ENCODE results near the gene GLTP.
"Not testable (repeated sequence)": the region's sequence is repeated elsewhere in the genome, so short reads cannot be mapped to it uniquely, and the experiment has no call there.

Gene GLTP, protein sequence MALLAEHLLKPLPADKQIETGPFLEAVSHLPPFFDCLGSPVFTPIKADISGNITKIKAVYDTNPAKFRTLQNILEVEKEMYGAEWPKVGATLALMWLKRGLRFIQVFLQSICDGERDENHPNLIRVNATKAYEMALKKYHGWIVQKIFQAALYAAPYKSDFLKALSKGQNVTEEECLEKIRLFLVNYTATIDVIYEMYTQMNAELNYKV
- total RNA-seq = 57.2 to 57.8 reads per million in 2 donors

DNA sequence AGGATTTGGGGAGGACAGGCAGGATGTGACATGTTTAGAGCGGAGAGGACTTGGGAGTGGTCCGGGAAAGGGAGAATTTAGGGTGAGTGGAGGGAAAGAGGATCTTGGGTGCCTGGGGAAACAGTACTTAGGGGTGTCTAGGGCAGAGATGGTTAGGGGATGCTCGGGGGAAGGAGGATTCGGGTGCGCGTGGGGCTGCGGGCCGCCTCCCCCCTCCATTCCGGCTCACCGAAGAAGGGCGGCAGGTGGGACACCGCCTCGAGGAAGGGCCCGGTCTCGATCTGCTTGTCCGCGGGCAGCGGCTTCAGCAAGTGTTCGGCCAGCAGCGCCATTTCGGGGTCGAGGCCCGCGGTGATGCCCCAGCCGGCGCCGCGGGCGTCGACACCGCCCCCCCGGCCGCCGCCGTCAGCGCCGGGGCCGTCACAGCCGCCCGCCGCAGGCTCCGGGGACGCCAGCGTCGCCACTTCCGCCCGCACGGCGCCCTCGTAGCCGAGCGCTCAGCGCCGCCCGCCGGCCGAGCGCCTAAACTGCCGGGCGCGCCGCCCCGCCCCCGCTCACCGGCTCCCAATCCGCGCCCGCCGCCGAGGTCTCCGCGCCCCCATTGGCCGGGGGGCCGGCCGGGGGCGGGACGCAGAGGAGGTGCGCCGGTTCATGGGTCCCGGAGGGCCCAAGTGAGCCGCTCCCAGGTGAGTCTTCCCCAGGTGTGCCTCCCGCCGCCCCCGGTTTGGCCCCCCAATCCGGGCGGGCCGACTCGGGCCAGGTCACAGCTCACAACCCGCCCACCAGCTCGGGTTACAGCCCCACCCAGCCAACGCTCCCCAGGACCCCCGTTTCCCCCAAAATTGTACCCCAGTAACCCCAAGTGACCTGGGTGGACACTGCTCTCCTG, at the start of gene GLTP:
Gene GLTP (minus strand): TSS at position 499 of the 889 bp plus-strand sequence. CDS start 167 bp downstream, at position 332.
- DNase-seq = peak; percentile 85

DNA sequence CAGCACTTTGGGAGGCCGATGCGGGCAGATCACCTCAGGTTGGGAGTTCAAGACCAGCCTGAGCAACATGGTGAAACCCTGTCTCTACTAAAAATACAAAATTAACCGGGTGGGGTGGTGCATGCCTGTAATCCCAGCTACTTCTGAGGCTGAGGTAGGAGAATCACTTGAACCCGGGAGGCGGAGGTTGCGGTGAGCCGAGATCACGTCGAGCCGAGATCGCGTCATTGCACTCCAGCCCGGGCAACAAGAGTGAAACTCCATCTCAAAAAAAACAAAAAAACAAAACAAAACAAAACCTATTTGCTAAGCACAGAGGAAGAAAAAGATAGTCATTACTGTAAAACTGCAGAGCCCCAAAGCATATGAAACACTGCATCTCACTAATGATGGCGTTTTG, 49.0 kb upstream of the GLTP start:
- not testable (repeated sequence) for DNase-seq

DNA sequence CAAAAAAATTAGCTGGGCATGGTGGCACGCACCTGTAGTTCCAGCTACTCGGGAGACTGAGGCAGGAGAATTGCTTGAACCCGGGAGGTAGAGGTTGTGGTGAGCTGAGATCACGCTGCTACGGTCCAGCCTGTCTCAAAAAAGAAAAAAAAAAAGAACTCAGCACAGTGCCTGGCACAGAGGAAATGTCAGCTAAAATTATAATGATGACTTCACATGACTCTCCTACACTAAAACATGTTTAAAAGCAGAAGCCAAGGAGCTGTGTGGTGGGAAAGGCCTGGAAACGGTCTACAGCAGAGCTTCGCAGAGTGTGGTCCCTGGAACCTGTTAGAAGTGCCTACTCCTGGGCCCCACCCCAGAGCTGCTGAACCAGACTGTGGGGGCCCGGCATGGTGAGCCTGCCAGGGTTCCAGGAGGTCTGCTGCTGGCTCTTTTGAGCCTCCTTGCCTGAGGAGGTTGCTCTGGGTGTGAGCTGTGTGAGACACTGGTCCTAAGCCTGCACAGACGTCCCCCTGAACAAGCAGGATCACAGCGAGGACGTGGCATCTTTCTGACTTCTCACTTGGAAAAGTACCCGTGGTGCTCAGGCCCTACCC, 47.8 kb upstream of the GLTP start:
- no peak for DNase-seq

DNA sequence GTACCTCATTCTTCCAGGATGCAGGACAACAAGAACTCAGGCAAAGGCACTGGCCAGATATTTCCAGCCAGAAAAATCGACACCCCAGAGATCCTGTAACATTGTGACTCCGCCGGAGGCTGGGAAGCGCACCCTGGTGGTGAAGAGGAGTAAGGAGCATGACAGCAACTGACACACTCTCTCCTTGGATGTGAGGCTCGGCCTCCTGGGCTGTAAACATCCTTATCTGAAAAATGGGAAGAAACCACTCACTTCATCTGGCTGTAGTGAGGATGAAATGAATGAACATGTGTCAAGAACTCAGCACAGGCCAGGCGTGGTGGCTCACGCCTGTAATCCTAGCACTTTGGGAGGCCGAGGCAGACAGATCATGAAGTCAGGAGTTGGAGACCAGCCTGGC, 47.3 kb upstream of the GLTP start:
- DNase-seq = peak; percentile 25

DNA sequence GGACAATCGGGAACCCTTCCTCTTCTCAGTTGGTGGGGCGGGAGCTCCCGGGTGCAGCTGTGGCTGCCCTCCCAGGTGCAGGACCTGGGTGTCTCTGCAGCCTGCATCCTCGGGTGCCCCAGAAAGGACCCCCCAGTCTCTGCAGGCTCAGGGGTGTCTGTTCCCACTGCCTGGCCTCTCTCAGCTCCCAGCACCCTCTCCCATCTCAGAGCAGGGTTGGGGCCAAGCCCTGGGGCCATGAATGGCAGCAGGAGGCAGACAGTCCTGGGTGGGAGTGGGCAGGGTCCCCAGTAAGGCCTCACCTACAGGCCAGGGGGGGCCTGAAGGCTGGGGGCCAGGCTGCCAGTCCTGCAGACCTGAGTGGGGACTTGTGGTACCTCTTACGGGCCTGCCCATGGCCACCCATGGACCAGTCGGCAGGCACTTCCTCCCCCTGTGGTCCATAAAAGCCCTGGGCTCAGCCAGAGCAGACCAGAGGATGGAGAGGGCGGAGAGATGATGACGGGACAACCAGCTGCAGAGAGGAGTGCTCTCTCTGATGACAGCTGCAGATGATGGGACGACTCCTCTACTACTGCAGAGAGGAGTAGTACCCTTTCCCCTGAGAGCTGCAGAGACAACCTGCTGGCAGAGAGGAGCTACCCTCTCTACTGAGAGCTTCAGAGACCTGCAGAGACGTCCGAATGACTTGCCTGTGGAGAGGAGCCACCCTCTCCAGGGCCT, 46.3 kb upstream of the GLTP start:
- no peak for DNase-seq

DNA sequence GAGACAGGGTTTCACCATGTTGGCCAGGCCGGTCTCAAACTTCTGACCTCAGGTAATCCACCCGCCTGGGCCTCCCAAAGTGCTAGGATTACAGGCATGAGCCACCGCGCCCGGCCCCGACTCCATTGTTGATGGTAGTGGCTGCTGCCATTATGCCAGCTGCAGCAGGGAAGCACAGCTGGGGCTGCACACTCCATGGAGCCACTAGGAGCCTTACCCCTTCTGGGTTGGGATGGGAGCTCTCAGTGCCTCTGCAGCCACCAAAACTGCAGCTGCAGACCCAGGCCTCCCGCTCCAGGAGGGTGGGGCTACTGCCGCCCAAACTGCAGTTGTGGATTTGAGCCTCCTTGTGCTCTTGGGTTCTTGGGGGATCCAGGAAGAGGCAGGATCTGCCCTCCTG, 45.7 kb upstream of the GLTP start:
- DNase-seq = no peak

DNA sequence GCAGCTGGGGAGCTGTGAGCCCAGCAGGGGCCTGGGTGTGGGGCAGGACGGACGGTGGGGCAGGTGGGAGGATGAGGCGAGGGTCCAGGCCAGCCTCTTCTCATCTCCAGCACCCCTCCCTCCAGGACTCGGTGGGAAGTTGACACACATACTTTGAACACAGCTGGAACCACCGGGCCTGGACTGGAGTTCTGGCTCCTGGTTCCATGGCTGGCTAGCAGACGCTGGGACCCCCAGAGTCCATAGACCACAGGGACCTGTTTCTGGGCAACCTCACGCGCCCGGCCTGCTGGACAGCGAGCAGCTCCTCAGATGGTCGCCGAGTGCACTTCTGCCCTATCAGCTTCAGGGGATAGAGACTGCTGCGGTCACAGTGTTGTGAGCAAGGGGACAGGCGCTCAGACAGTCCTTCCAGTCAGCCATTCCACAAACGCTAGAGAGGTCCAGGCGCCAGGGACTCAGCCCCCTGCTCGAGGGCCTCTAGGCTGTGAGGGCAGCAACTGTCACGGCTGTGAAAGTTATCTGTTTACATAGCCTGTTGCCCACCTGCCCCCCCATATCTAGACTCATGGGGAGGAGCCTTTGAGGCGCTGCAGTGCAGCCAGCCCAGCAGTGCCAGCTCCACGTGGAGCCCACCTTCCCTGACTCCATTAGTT, 45.0 kb upstream of the GLTP start:
- no peak for DNase-seq

DNA sequence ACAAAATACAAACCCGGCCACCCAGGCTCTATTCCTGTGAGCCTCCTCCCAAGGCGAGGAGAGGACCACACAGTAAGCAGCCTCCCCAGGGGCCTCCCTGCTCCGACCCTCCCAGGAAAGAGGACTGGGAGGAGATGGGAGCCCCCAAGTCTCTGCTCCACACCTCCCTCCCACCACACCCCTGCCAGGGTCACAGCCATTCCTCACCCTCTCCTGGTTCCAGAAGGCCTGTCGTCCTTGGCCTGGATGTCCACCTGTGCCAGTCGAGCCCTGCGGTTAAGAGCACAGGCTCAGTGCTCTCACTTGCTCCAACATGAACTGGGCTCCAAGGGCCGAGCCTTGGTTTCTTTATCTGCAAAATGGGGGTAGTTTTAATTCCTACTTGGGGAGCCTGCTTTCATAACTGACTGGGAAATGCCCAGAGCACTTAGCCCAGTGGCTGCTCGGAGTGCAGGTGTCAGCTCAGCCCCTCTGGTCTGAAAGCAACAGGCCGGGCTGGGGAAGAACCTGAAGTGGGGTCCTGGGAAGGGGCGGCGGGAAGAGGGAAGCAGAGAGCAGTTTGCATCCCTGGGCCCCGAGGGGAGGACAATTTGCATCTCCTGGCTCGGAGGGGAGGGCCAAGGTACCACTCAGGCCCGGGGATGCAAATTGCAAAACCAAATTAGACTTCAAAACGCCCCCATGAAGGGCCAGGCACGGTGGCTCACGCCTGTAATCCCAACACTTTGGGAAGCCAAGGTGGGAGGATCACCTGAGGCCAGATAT, 43.3 kb upstream of the GLTP start:
- DNase-seq = no peak

DNA sequence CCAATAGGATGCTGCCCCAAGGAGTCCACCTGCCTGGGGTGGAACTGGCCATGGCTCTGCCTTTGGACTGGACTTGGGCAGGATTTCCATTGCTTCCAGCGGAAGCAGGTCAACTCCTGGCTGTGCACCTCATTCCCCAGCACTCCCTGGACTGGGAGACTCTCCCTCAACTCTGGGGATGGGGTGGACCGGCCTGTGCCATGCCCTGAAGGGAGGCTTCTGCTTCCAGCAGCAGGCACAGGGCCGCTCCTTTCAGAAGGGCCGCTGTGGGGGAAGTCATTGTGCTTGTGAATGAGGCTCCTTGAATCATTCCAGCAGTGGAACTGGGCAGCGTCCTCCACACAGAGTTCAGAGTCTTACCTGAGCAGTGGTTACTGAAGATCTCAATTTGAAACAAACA, 42.7 kb upstream of the GLTP start:
- no peak for DNase-seq

DNA sequence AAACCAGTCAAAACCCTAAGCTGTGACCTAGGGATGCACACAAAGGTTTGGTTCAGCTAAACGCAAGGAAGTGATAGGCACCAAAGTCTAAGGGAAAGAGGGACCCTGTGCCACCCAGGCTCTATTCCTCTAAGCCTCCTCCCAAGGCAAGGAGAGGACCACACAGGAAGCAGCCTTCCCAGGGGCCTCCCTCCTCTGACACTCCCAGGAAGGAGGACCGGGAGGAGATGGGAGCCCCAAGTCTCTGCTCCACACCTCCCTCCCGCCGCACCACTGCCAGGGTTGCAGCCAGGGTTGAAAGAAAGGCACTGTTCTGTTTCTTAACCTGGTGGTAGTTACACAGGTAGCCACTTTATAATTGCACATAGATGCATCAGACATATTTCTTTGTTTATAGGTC, 41.6 kb upstream of the GLTP start:
- DNase-seq = no peak

DNA sequence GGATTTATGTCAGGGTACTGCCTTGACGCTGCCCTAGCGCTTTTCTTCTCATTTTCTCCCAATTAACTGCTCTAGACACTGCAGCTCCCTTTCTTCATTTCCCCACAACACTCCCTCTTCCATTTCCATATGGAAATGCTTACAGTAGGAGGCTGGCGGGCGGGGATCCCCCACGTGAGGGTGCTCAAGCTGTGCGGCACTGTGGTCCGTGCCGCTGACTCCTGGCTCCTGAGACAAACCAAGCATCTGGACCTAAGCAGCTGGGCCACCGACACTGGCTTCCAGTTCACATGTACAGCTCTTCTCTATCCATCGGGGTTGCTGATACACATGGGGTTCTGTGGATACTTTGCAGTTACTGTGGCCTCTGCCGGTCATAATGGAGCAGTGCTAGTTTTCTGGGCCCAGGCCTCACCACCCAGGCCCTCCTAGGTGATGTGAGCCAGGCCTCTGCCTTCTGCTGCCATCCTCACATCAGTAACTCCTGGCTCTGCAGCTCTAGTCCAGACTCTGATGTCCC, 40.0 kb upstream of the GLTP start:
- DNase-seq = no peak

DNA sequence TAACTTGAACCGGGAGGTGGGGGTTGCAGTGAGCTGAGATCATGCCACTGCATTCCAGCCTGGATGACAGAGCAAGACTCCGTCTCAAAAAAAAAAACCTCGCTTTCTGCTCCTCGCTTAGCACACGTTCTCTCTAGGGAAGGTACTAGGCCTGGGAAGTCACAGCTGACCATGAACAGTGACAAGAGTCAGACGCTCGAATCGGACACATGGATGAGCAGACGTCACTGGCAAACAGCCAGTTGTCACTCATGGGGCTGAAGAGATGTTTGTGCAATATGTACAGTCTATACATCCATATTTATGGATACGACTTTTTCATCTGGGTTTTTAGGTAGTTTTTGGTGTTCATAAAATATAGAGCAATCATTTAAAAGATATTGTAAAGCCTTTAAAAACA, 39.1 kb upstream of the GLTP start:
- DNase-seq = no peak

DNA sequence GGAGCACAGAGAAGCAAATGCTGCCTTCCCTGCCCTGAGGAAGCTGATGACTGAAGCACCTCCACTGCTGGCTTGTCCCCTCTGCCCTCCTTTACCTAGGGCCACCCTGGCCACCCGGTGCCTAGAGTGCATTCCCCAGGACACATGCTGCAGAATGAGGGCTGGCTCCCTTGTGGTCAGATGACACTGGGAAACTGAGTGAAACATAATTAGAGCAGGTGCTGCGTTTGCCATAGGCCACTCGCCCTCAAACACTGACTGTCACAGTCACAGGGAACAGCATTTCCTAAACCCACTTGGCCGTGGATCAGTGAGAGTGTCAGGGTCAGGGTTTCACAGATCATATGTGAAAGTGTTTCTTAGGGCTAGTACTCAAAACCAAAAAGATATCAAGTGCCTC, 35.7 kb upstream of the GLTP start:
- DNase-seq = no peak

DNA sequence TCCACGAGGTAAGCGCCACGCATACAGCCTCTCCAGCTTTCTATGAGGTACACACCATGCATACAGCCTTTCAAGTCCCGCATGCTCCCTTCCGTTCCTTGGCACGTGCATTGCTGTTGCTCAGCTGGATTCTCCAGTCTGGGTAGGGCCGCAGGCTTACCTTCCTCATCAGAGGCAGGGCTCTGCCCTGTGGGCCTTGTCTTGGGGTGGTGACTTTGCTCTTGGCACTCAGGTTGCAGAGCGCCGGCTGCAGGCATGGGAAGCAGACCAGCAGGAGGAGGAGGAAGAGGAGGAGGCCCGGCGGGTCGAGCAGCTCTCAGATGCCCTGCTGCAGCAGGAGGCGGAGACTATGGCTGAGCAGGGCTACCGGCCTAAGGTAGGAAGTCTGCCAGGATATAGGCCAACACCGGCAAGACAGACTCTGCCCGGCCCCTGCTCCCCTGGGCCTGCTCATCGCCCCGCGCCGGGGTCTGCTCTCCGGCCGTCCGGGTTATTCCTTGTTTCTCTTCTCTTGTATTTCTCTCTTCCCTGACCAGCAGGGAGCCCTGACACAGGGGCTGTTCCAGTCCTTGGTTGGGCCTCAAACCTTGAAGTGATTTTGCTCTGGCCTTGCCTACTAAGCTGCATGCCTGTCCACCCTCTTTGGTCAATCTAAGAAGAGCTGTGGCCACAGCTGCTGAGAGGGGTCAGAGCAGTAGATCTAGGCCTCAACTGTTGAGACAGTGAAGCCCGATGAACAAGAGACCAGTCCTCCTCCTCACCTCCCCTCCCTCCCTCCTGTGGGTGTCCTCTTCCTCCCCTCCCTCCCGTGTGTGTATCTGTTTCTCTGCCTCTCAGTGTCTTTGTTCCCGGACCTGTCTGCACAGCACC, 35.1 kb upstream of the GLTP start:
- no peak for DNase-seq

DNA sequence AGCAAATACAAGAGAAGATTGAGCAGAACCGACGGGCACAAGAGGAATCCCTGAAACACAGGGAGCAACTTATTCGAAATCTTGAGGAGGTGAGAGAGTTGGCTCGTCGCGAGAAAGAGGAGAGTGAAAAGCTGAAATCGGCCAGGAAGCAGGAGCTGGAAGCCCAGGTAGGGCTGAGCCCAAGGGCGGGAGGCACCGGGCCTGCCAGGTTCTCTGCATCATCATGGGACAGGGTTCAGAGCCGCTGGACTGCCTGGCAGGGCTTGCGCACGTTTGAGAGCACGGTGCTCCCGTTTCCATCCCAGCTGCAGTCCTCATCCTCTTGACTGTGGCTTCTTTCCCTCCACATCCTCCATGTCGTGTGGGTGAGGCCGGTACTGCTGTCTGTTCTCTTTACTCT, 34.1 kb upstream of the GLTP start:
- no peak for DNase-seq

DNA sequence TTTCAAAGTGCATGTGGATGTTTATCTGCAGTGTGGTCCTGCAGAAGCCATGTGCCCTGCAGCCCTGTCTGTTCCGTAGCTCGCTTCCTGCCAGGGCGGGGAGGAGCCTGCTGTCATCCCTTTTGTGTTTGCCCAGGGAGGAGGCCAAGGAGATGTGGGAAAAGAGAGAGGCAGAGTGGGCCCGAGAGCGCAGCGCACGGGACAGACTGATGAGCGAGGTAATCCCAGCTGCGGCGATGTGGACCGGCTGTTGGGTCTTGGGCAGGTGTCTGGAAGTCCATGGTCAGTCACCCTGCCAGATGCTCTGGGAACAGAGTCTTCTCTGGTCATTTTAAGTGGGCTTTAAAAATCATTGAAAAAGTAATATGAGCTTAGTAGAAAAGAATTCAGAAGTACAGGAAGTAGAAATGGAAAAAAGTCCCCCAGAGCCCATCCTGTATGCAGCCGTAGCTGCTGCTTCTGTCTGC, 32.5 kb upstream of the GLTP start:
- no peak for DNase-seq

DNA sequence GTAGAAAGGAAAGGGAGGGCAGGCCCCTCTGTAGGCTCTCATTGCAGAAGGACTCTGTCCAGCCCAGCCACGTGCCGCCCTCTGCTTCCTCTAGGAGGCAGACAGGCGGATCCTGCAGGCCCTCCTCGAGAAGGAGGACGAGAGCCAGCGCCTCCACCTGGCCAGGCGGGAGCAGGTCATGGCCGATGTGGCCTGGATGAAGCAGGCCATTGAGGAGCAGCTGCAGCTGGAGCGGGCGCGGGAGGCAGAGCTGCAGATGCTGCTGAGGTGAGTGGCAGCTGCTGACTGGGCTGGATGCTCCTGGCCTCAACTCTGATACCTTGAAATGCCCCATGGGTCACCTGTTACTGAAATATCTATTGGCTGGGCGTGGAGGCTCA, 30.6 kb upstream of the GLTP start:
- DNase-seq = no peak

DNA sequence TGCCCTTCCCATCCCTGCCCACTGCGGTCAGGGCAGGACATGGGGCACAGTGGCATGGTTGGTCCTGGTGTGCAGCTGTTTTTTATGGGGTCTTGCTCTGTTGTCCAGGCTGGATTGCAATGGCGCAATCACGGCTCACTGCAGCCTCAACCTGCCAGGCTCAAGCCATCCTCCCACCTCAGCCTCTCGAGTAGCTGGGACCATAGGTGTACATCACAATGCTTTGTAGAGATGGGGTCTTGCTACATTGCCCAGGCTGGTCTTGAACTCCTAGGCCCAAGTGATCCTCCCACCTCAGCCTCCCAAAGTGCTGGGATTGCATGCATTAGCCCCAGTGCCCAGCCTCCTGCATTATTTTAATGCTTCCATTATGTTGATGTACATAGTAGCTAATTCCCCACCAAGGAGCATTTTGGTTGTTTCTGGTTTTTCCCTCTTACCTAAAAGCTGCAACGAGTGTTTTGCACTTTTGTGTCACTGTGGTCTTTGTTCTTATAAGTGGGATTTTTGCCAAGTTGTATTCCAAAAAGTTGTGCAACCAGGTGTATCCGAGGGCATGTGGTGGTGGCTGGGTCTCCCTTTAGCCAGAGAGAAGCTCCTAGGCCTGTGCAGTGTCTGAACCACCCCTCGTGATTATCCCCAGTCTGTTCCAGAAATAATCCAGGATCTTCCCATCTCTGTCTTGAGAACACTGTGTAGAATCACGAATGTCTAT, 30.1 kb upstream of the GLTP start:
- DNase-seq = no peak

DNA sequence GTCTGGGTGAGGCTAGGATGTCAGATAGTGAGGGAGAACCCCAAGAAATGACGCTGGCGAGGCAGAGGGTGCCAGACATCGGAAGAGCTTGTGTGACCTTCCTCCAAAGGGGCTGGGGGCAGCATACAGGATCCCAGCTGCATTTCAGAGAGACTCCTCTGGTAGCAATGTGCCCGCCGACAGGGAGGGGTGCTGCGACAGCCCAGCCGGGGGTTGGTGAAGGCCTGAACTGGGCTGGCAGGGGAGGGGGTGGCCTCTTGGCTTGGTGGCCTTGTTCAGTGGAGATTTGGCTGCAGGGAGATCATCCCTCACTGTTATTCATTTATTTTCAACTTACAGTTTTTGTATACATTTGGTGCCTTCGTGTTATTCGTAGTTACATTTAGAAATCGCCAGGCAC, 25.0 kb upstream of the GLTP start:
- no peak for DNase-seq

DNA sequence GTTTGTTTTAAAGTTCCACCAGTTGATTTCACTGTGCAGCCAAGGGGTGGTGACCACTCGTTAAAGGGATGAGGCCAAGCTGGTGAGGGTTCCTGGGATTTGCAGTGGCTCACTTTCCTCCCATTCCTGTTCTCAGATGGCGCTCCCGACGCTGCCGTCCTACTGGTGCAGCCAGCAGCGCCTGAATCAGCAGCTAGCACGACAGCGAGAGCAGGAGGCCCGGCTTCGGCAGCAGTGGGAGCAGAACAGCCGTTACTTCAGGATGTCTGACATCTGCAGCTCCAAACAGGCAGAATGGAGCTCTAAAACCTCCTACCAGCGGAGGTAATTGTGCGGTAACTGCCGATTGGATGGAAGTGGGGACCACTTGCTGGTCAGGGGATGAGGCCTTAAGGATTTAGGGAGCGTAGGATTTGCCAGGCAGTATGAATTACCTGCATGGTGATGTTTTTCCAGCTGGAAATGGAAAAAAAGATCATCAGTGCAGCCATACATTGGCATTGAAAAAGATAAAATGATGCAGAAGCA, 22.6 kb upstream of the GLTP start:
- no peak for DNase-seq
